Spinal cord (tissue), 10 donors: Measurements from ENCODE around the gene PPP2R1B. TPM values are rescaled to one million over a fixed set of nuclear protein-coding genes. Genes with fewer than 3 reads are reported as not detected.
"Not testable (repeated sequence)": the region's sequence is repeated elsewhere in the genome, so short reads cannot be mapped to it uniquely, and the experiment has no call there.

Experiments used
- DNase-seq, 6 donors: peaks; one replicate each; pipeline versions ENCODE4 v3.0.0 to v3.0.0-alpha.2; 2013 to 2015; ENCODE audit warnings: low spot score in 6 of 6, low read depth in 4 of 6
- H3K27ac ChIP-seq: one replicate; pipeline ENCODE4 v1.5.1; 2013; ENCODE audit warnings: low read depth, low read length, control low read depth
- H3K27me3 ChIP-seq: one replicate; pipeline ENCODE4 v1.6.1; 2013; ENCODE audit warnings: low read length; ENCODE audit not compliant: control insufficient read depth, insufficient read depth
- H3K36me3 ChIP-seq: one replicate; pipeline ENCODE4 v1.6.1; 2013; ENCODE audit warnings: low read length; ENCODE audit not compliant: control insufficient read depth, insufficient read depth
- H3K4me1 ChIP-seq: one replicate; pipeline ENCODE4 v1.6.1; 2013; ENCODE audit warnings: low read length; ENCODE audit not compliant: control insufficient read depth, insufficient read depth
- H3K4me3 ChIP-seq: one replicate; pipeline ENCODE4 v1.5.1; 2013; ENCODE audit warnings: low read depth, low read length, control low read depth
- H3K9me3 ChIP-seq: one replicate; pipeline ENCODE4 v1.6.1; 2013; ENCODE audit warnings: low read length; ENCODE audit not compliant: control insufficient read depth, insufficient read depth
- WGBS: methylation state at CpG from one replicate; pipeline ENCODE4 v1.1.5; 2013; ENCODE audit warnings: missing lambda C conversion rate; ENCODE audit not compliant: insufficient coverage; 5-methylcytosine and 5-hydroxymethylcytosine counted together
- polyA plus RNA-seq, 2 donors: library from polyadenylated mRNA; unstranded; fragments of 120-200 nt; gene quantifications; one replicate each; pipeline ENCODE4 v1.2.1, GENCODE V29; 2013; ENCODE audit not compliant: insufficient read length in 2 of 2
- total RNA-seq, 2 donors: library from RNA; depleted of rRNA in 1 of 2; stranded (reverse); fragments of 120-200 nt in 1 of 2; fragments of >200 nt in 1 of 2; gene quantifications; one replicate each; pipeline versions ENCODE4 v1.2.3 to v1.2.4, GENCODE V29; 2013 to 2014
- donor health status: healthy.

Gene PPP2R1B
- total and polyA plus RNA-seq, 4 donors = 17.4 to 45.1 (median 23.1) TPM

GRCh38 chr11:111723595-111723994 is 42.6 kb downstream of the PPP2R1B start:
- Histone ChIP-seq H3K36me3 (peaks cover 74% of the 10 kb centered on the region), H3K4me1 (peaks cover 2% of the 10 kb centered on the region), H3K27me3 (no peaks in the 10 kb centered on the region), H3K4me3 (no peak overlapping the region), H3K27ac (no peak overlapping the region), H3K9me3 (no peaks in the 10 kb centered on the region)
- 74% methylated on average over 13 of the region's 15 CpGs for WGBS
- no peak for DNase-seq

GRCh38 chr11:111722501-111722900 is 43.7 kb downstream of the PPP2R1B start:
- Histone ChIP-seq H3K27ac (no peak overlapping the region), H3K4me3 (no peak overlapping the region), H3K27me3 (no peaks in the 10 kb centered on the region), H3K4me1 (peaks cover 2% of the 10 kb centered on the region), H3K36me3 (peaks cover 69% of the 10 kb centered on the region), H3K9me3 (no peaks in the 10 kb centered on the region)
- DNase-seq = no peak
- 86% methylated on average over 8 of the region's 8 CpGs for WGBS

- Histone ChIP-seq H3K27me3 (no peaks in the 10 kb centered on the region), H3K36me3 (peaks cover 54% of the 10 kb centered on the region), H3K9me3 (no peaks in the 10 kb centered on the region), H3K4me3 (no peak overlapping the region), H3K27ac (no peak overlapping the region), H3K4me1 (peaks cover 2% of the 10 kb centered on the region)
- 100% methylated on average over 4 of the region's 7 CpGs for WGBS
- no peak for DNase-seq
Measured at GRCh38 chr11:111720801-111721494, 45.2 kb downstream of the PPP2R1B start.

GRCh38 chr11:111719379-111719778 is 46.8 kb downstream of the PPP2R1B start:
- peaks cover 2% of the 10 kb centered on the region for H3K4me1 ChIP-seq
- 87% methylated on average over 2 of the region's 2 CpGs for WGBS
- no peaks in the 10 kb centered on the region for H3K27me3 ChIP-seq
- no peak overlapping the region for H3K27ac ChIP-seq
- H3K36me3 ChIP-seq = peaks cover 45% of the 10 kb centered on the region
- no peaks in the 10 kb centered on the region for H3K9me3 ChIP-seq
- no peak for DNase-seq
- H3K4me3 ChIP-seq = no peak overlapping the region

DNA sequence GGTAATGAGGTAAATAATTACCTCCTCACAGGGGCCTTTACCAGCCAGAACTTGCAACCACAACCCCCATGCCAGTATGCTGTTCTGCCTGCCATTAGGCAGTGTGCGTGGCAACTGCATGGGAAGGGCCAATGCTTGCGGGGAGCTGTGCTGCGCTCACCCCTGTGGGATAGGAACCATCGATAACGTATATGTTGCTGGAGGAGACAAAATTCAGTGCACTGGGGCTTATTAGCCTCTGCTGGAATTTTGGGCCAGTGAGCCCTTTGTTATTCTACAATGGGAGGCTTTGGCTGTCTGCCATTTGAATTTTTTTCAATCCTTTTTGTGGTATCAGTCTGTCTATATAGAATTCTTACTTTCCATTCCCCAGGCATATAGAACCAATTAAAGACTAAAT is 47.3 kb downstream of the PPP2R1B start:
- Histone ChIP-seq H3K4me3 (no peak overlapping the region), H3K36me3 (peaks cover 43% of the 10 kb centered on the region), H3K4me1 (peaks cover 2% of the 10 kb centered on the region), H3K27me3 (no peaks in the 10 kb centered on the region), H3K9me3 (no peaks in the 10 kb centered on the region), H3K27ac (no peak overlapping the region)
- 51% methylated on average over 4 of the region's 5 CpGs for WGBS
- DNase-seq = peak in 1 of 6 donors; percentile 36

- Histone ChIP-seq H3K27ac (no peak overlapping the region), H3K36me3 (peaks cover 43% of the 10 kb centered on the region), H3K4me3 (no peak overlapping the region), H3K4me1 (peaks cover 2% of the 10 kb centered on the region), H3K27me3 (no peaks in the 10 kb centered on the region), H3K9me3 (no peaks in the 10 kb centered on the region)
- WGBS = no CpG with 5 or more reads among the region's 6 CpGs
- peak in 1 of 6 donors; percentile 12 for DNase-seq
Measured at GRCh38 chr11:111718436-111718835, 47.8 kb downstream of the PPP2R1B start.

DNA sequence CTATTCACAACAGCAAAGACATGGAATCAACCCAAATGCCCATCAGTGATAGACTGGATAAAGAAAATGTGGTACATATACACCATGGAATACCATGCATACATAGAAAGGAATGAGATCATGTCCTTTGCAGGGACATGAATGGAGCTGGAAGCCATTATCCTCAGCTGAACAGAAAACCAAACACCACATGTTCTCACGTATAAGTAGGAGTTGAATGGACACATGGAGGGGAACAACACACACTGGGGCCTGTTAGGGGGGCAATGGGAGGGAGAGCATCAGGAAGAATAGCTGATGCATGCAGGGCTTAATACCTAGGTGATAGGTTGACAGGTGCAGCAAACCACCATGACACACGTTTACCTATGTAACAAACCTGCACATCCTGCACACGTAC is 48.5 kb downstream of the PPP2R1B start:
- H3K27me3 ChIP-seq, DNase-seq, H3K4me3 ChIP-seq, H3K4me1 ChIP-seq, H3K27ac ChIP-seq, H3K9me3 ChIP-seq: not testable (repeated sequence)
- no CpG with 5 or more reads among the region's 3 CpGs for WGBS
- H3K36me3 ChIP-seq = peaks cover 41% of the 10 kb centered on the region

GRCh38 chr11:111715142-111715816 is 50.9 kb downstream of the PPP2R1B start:
- Histone ChIP-seq H3K4me3 (no peak overlapping the region), H3K36me3 (peaks cover 23% of the 10 kb centered on the region), H3K4me1 (peaks cover 2% of the 10 kb centered on the region), H3K9me3 (no peaks in the 10 kb centered on the region), H3K27me3 (no peaks in the 10 kb centered on the region), H3K27ac (no peak overlapping the region)
- DNase-seq = no peak
- WGBS = 44% methylated on average over 4 of the region's 5 CpGs

DNA sequence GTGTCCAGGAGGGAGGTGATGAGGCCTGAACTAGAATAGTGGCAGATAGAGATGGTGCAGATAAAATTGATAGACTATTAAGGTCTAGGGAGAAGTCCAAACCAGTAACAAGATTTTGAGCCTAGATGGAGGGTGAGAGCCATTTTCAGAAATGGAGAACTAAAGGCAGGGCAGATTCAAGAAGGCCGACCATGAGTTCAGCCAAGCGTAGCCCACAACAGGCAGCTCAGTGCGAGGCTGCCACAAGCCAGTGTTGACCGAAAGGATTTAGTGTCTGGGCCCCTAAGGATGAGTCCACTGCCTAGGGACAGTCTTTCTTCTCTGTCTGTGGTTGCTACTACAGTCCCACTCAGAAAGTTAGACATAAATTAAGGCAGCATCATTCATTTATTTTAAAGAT is 51.7 kb downstream of the PPP2R1B start:
- no peak for DNase-seq
- WGBS = 77% methylated on average over 4 of the region's 4 CpGs
- Histone ChIP-seq H3K4me1 (peaks cover 2% of the 10 kb centered on the region), H3K9me3 (no peaks in the 10 kb centered on the region), H3K36me3 (peaks cover 17% of the 10 kb centered on the region), H3K27ac (no peak overlapping the region), H3K27me3 (no peaks in the 10 kb centered on the region), H3K4me3 (no peak overlapping the region)

DNA sequence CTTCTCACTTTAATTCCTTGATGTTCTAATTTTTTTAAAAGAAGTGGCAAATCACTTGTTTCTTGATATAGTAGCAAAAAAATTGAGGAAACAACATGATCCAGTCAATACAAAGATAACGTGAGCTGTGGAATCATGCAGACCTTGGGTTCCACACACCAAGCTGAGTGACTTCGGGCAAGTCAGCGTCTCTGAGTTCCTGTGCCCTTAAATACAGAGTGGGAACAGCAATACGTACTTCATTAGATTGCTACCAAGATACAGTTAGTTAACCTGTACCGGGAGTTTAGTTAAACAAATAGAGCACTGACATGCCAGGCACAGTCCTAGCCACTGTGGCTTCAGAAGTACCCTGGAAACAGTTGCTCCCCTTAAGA is 58.5 kb downstream of the PPP2R1B start:
- Histone ChIP-seq H3K27ac (no peak overlapping the region), H3K36me3 (peaks cover 15% of the 10 kb centered on the region)

More for the DNA sequence above, 58.5 kb downstream of the PPP2R1B start:
- Histone ChIP-seq H3K4me1 (peaks cover 4% of the 10 kb centered on the region), H3K9me3 (no peaks in the 10 kb centered on the region), H3K27me3 (no peaks in the 10 kb centered on the region), H3K4me3 (no peak overlapping the region)
- 91% methylated on average over 5 of the region's 5 CpGs for WGBS
- DNase-seq = no peak
